Astrocyte of the spinal cord (primary cell): ENCODE data around the gene CADM1.

Experiments used
- DNase-seq: peaks from one replicate; pipeline ENCODE4 v3.0.0; 2011; ENCODE audit warnings: low read depth, low spot score
- H3K4me3 ChIP-seq: 2 replicates; pipeline ENCODE4 v1.5.1; 2011; ENCODE audit warnings: low read depth, mild to moderate bottlenecking, low read length, moderate library complexity
- in situ Hi-C: cut with HindIII; loops from 2 replicates; pipeline ENCODE4 v1.10.0; 2017; ENCODE audit warnings: low sequenced_read_pairs
- TF ChIP-seq, protein P1 (sequence below): IDR thresholded peaks from 2 replicates; pipeline ENCODE4 v1.5.1; 2012; ENCODE audit warnings: low read depth, mild to moderate bottlenecking, low read length, inconsistent platforms

Gene CADM1

DNA sequence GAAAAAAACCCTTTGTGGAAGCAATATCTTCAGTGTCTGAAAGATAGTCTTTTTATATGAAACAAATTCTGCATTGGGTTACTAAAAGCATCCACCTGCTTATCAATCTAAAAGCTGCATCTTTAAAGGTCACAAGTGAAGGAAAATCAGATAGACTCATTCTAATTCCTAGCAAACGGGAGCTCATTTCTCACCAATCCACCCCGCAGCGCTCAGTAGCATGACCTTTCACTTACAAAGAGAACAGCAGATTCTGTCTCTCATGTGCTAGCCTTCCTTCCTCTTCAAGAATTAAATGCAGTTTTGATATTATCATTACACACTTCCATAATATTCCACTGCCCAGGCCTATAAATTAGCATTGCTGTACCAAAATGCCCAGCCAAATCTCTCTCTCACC lies 212.9 kb downstream of the CADM1 start:
- no peak overlapping the region for H3K4me3 ChIP-seq
- in situ Hi-C loops = no loop called here
- no peak for DNase-seq
- TF ChIP-seq, protein P1, sequence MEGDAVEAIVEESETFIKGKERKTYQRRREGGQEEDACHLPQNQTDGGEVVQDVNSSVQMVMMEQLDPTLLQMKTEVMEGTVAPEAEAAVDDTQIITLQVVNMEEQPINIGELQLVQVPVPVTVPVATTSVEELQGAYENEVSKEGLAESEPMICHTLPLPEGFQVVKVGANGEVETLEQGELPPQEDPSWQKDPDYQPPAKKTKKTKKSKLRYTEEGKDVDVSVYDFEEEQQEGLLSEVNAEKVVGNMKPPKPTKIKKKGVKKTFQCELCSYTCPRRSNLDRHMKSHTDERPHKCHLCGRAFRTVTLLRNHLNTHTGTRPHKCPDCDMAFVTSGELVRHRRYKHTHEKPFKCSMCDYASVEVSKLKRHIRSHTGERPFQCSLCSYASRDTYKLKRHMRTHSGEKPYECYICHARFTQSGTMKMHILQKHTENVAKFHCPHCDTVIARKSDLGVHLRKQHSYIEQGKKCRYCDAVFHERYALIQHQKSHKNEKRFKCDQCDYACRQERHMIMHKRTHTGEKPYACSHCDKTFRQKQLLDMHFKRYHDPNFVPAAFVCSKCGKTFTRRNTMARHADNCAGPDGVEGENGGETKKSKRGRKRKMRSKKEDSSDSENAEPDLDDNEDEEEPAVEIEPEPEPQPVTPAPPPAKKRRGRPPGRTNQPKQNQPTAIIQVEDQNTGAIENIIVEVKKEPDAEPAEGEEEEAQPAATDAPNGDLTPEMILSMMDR = no peak

DNA sequence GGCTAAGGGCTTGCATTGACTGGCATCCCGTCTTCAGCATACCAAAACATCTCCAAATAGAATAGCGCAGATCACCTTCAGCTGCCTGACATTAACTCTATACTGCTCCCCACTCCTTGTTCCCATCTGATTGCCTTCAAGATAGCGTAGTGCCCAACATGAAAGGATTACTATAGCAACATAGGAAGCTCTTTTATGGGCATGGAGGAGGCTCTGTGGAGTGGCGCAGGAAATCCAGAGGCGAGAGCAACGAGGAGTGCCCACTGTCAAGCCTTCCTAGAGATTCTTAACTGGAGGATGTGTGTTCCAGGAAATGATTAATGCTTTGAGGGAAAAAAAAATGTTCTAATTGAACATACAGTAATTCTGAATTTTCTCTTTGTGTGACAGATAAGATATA lies 213.3 kb downstream of the CADM1 start:
- no peak overlapping the region for H3K4me3 ChIP-seq
- in situ Hi-C loops = no loop called here
- TF ChIP-seq, protein P1 = no peak
- no peak for DNase-seq

DNA sequence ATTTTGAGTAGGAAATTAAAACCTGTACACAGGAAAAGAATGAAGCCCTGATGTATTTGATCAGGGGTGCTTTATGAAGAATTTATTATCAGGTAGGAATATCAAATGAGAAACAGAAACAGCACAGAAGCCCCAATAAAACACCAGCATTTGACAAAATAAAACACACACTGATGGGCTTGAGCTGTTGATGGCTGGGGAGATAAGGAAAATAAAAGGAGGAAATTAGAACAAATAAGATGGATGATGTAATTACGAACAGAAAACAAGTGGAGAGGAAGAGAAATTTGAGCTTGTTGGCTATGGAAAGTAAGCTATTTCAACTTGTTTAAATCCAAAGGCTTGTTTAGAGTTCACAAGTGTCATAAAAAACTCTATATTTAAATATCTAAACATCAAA lies 213.7 kb downstream of the CADM1 start:
- no peak overlapping the region for H3K4me3 ChIP-seq
- DNase-seq = no peak
- in situ Hi-C loops = no loop called here
- TF ChIP-seq, protein P1 = no peak

DNA sequence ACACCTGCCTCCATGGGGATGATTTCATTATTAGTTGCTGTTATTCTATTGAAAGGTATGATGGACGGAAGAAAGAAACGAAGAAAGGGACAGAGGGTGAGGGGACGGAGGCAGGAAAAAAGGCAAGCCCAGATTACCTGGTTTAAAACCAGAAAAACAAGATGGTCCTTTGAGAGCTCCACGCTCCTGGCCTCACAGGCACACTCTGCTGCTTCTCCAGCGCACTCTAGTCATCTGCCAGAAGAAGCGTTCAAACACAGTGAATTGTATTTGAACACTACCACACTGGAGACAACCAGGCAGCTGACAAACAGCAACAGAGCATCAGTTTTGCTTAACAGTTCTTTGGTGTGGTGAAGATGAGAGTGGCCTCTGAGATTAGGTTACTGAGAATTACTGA lies 216.9 kb downstream of the CADM1 start:
- no peak for DNase-seq
- H3K4me3 ChIP-seq = no peak overlapping the region
- TF ChIP-seq, protein P1 = no peak
- in situ Hi-C loops = no loop called here

DNA sequence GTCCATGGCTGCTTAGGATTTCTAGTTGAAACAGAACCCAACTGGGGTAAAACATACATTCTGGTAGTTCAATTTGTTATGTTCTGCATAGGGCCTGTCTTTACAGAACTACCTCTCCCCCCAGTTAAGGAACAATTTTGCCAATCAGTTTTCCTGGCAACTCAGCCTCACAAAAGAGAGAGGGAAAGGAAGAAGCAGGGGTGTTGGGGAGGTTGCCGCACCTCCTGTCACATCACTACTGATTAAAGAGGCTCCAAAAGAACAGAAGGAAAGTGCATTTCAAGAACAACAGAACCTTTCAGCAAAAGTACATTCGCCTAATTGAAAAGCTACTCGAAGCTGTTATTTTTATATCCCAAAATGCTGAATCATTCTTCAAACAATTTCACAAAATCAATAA lies 217.6 kb downstream of the CADM1 start:
- DNase-seq = no peak
- in situ Hi-C loops = no loop called here
- TF ChIP-seq, protein P1 = no peak

DNA sequence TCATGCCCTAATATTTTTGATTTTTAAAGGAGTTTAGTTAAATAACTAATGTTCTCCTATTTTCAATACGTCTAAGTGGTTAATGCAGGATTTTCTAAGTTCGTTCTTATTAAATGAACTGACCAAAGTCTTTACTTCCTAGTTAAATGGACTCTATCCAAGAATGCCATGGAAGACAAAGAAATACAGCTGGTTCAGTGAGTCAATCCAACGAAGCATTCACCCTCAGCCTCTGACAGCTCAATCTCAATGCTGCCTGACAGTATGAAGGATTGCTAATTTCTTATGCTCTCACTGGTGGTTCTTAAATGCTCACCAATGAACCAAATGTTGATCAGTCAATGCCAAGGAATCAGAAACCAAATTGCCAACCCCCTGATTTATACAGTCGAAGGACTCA lies 219.4 kb downstream of the CADM1 start:
- DNase-seq = peak; percentile 57
- TF ChIP-seq, protein P1 = no peak
- H3K4me3 ChIP-seq = no peak overlapping the region
- in situ Hi-C loops = no loop called here

More for the DNA sequence above, 217.6 kb downstream of the CADM1 start:
- no peak overlapping the region for H3K4me3 ChIP-seq

DNA sequence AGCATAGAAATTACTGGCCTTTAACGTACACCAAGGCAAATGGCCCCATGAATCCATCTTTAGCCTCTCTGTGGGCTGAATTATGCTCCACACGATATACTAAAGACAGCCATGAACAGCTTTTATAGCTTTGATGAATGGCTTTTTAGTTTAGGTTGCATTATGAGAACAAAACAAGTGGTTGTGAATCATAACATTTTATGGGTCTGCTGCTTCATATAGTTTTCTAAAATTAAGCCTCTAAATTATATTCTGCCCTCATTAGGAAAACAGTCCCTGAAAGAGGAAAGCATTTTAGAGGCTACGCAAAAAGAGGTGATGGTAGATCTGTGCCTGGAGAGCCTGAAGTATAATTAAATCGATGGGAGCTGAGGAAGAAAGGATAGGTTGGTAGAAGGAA lies 221.3 kb downstream of the CADM1 start:
- in situ Hi-C loops = no loop called here
- DNase-seq = no peak
- TF ChIP-seq, protein P1 = no peak
- H3K4me3 ChIP-seq = no peak overlapping the region
